IMR-90 (cell line): ENCODE results near the gene LRRN2. TPM values are rescaled to one million over a fixed set of nuclear protein-coding genes. Genes with fewer than 3 reads are reported as not detected.

Source experiments
- ATAC-seq: fragments of 200-7000 bp; cut with Tn5 transposase; 2 replicates; pipeline ENCODE4 v1.9.1; 2020; ENCODE audit warnings: low read depth, mild to moderate bottlenecking, moderate library complexity
- BruUV-seq: library from RNA; stranded (reverse); fragments of 400-500 nt; replicated peaks from 2 replicates; lab custom pipeline; 2021; lab: Mats Ljungman, UMichigan
- CTCF ChIA-PET: fragments of 300-600 bp; formaldehyde crosslinking; extraction: SDS; loops from one replicate; lab custom pipeline; 2021; ENCODE audit warnings: antibody characterized with exemption; lab: Yijun Ruan, JAX
- POLR2A ChIA-PET: fragments of 300-600 bp; sonication (Branson Sonifier 250); formaldehyde crosslinking; loops from one replicate; lab custom pipeline; 2022; ENCODE audit warnings: antibody characterized with exemption; ENCODE audit not compliant: unreplicated experiment; lab: Charles Lee
- DNase-seq: peaks from one replicate; pipeline ENCODE4 v3.0.0; 2013
- H2AFZ ChIP-seq: replicated peaks from 2 replicates; pipeline ENCODE3; 2013; ENCODE audit warnings: low read length, mild to moderate bottlenecking; ENCODE audit not compliant: poor library complexity
- H2AK5ac ChIP-seq: 2 replicates; pipeline ENCODE4 v1.6.1; 2013; ENCODE audit warnings: low read depth, low read length, inconsistent platforms
- H2AK9ac ChIP-seq: replicated peaks from 2 replicates; pipeline ENCODE3; 2013; ENCODE audit warnings: mild to moderate bottlenecking, low read depth, low read length, moderate library complexity; ENCODE audit not compliant: poor library complexity
- H2BK120ac ChIP-seq: 2 replicates; pipeline ENCODE4 v1.6.1; 2013; ENCODE audit warnings: low read depth, low read length, inconsistent platforms
- H2BK15ac ChIP-seq: 3 replicates; pipeline ENCODE4 v1.6.1; 2013; ENCODE audit warnings: low read depth, low read length, inconsistent platforms
- H2BK20ac ChIP-seq: 2 replicates; pipeline ENCODE4 v1.6.1; 2013; ENCODE audit warnings: low read depth, mild to moderate bottlenecking, inconsistent platforms, low read length, moderate library complexity
- H2BK5ac ChIP-seq: 2 replicates; pipeline ENCODE4 v1.6.1; 2013; ENCODE audit warnings: mild to moderate bottlenecking, low read depth, low read length, inconsistent platforms; ENCODE audit not compliant: poor library complexity, severe bottlenecking
- H3K14ac ChIP-seq: replicated peaks from 2 replicates; pipeline ENCODE4 v1.6.1; 2013; ENCODE audit warnings: low read depth, low read length, inconsistent platforms
- H3K18ac ChIP-seq: 2 replicates; pipeline ENCODE4 v1.6.1; 2013; ENCODE audit warnings: low read depth, low read length, control low read depth
- H3K23ac ChIP-seq: 2 replicates; pipeline ENCODE4 v1.6.1; 2013; ENCODE audit warnings: low read depth, low read length, inconsistent platforms
- H3K27ac ChIP-seq: 2 replicates; pipeline ENCODE4 v1.5.1; 2013; ENCODE audit warnings: mild to moderate bottlenecking, control low read depth, low read length; ENCODE audit not compliant: insufficient read depth
- H3K27me3 ChIP-seq: 2 replicates; pipeline ENCODE4 v1.6.1; 2013; ENCODE audit warnings: low read length; ENCODE audit not compliant: control insufficient read depth, insufficient read depth
- H3K36me3 ChIP-seq: 2 replicates; pipeline ENCODE4 v1.6.1; 2013; ENCODE audit warnings: low read length, mixed read lengths; ENCODE audit not compliant: control insufficient read depth, insufficient read depth
- H3K4ac ChIP-seq: 2 replicates; pipeline ENCODE4 v1.6.1; 2013; ENCODE audit warnings: low read depth, low read length, inconsistent platforms
- H3K4me1 ChIP-seq: 2 replicates; pipeline ENCODE4 v1.6.1; 2013; ENCODE audit warnings: low read length, mixed read lengths; ENCODE audit not compliant: control insufficient read depth, insufficient read depth
- H3K4me2 ChIP-seq: 2 replicates; pipeline ENCODE4 v1.6.1; 2013; ENCODE audit warnings: low read depth, mild to moderate bottlenecking, control low read depth, low read length, moderate library complexity
- H3K4me3 ChIP-seq: 2 replicates; pipeline ENCODE4 v1.5.1; 2013; ENCODE audit warnings: low read depth, mild to moderate bottlenecking, control low read depth, low read length, moderate library complexity; ENCODE audit not compliant: insufficient read depth
- H3K56ac ChIP-seq: 2 replicates; pipeline ENCODE4 v1.6.1; 2013; ENCODE audit warnings: low read length, inconsistent platforms; ENCODE audit not compliant: insufficient read depth; ENCODE audit errors: extremely low read depth
- H3K79me1 ChIP-seq, 2 experiments: 2 replicates each; pipeline ENCODE4 v1.6.1; 2013; ENCODE audit warnings: low read length in 2 of 2, inconsistent platforms in 1 of 2, low read depth in 1 of 2
- H3K9ac ChIP-seq: 2 replicates; pipeline ENCODE4 v1.6.1; 2013; ENCODE audit warnings: low read depth, low read length, control low read depth
- H3K9me1 ChIP-seq: 2 replicates; pipeline ENCODE4 v1.6.1; 2013; ENCODE audit warnings: low read length, inconsistent platforms; ENCODE audit not compliant: insufficient read depth
- H3K9me3 ChIP-seq: 2 replicates; pipeline ENCODE4 v1.6.1; 2013; ENCODE audit warnings: low read length; ENCODE audit not compliant: control insufficient read depth, insufficient read depth
- H4K20me1 ChIP-seq: 2 replicates; pipeline ENCODE4 v1.6.1; 2013; ENCODE audit warnings: low read length, inconsistent platforms; ENCODE audit not compliant: insufficient read depth
- H4K5ac ChIP-seq: 2 replicates; pipeline ENCODE4 v1.6.1; 2013; ENCODE audit warnings: mild to moderate bottlenecking, low read depth, low read length, control low read depth
- H4K8ac ChIP-seq, 2 experiments: 2 replicates each; pipeline ENCODE4 v1.6.1; 2013; ENCODE audit warnings: low read depth in 2 of 2, low read length in 2 of 2, control low read depth in 1 of 2, inconsistent platforms in 1 of 2
- H4K91ac ChIP-seq: 2 replicates; pipeline ENCODE4 v1.6.1; 2013; ENCODE audit warnings: low read depth, low read length, inconsistent platforms; ENCODE audit not compliant: insufficient read depth
- ELK1 ChIP-seq: fragments of 150-350 bp; IDR thresholded peaks from 2 replicates; pipeline ENCODE4 v1.6.1; 2016; ENCODE audit warnings: low read depth, mild to moderate bottlenecking, low read length, moderate library complexity, borderline replicate concordance
- MAFK ChIP-seq: IDR thresholded peaks from 2 replicates; pipeline ENCODE4 v1.6.1; 2012; ENCODE audit warnings: low read depth, low read length, improper control_type of control experiment
- NFE2L2 ChIP-seq: fragments of 150-350 bp; IDR thresholded peaks from 2 replicates; pipeline ENCODE4 v1.6.1; 2016; ENCODE audit warnings: low read depth, mild to moderate bottlenecking, low read length
- POLR2A ChIP-seq: IDR thresholded peaks from 2 replicates; pipeline ENCODE4 v1.6.1; 2012; ENCODE audit warnings: mild to moderate bottlenecking, low read depth, low read length
- RCOR1 ChIP-seq: IDR thresholded peaks from 2 replicates; pipeline ENCODE4 v1.6.1; 2012; ENCODE audit warnings: mild to moderate bottlenecking, low read length, improper control_type of control experiment; ENCODE audit not compliant: insufficient replicate concordance
- SMC3 ChIP-seq: fragments of 150-350 bp; IDR thresholded peaks from 2 replicates; pipeline ENCODE4 v1.6.1; 2016; ENCODE audit warnings: low read depth, mild to moderate bottlenecking, antibody characterized with exemption, low read length, moderate library complexity
- WGBS, 2 experiments: methylation state at CpG; one replicate each; pipeline versions ENCODE4 v1.1.5 to v1.1.7; 2013; ENCODE audit warnings: missing lambda C conversion rate in 2 of 2; ENCODE audit not compliant: insufficient read length in 1 of 2; ENCODE audit errors: extremely low coverage in 2 of 2; 5-methylcytosine and 5-hydroxymethylcytosine counted together
- dilution Hi-C: fragments of 300-500 bp; cut with HindIII; formaldehyde crosslinking; loops from one replicate; pipeline ENCODE4 v1.14.3; 2018; ENCODE audit warnings: low sequenced_read_pairs; ENCODE audit not compliant: unreplicated experiment
- in situ Hi-C: fragments of 300-500 bp; cut with MboI; formaldehyde crosslinking; loops from 3 replicates; pipeline ENCODE4 v1.14.3; 2019; ENCODE audit warnings: low sequenced_read_pairs, inconsistent platforms, mixed read lengths
- intact Hi-C: fragments of 100-400 bp; cut with micrococcal nuclease; formaldehyde crosslinking; loops from 2 replicates; pipeline ENCODE4 v1.10.0; 2022
- polyA plus RNA-seq, 3 experiments: library from polyadenylated mRNA; depleted of rRNA; stranded (reverse); fragments of >200 nt; gene quantifications; 2 replicates each; pipeline ENCODE4 v1.2.3, GENCODE V29; 2012; ENCODE audit warnings: low replicate concordance in 1 of 3
- total RNA-seq: library from RNA; depleted of rRNA; stranded (reverse); fragments of >200 nt; gene quantifications from 2 replicates; pipeline ENCODE4 v1.2.3, GENCODE V29; 2012

The LRRN2 gene
- total and polyA plus RNA-seq, 2 of the 4 experiments (the other 2 are of a cell fraction) = not detected

DNA sequence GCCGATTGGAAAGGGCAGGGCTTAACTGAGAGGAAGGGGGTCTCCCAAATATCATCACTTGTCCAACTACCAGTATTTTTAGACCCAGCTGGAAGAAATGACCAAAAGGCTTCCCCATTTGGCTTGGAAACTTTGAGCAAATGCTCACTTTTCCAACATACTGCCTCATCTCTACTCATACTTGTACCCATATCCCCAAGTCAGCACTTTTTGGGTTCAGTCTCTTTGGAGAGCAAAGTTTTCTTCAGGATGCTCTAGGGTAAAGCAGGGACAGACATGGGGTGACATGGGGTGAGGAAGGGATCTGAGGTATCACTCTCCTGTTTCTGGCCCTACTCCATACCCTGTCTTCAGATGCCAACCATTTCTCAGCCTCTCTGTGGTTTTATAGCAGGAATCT is 27.2 kb downstream of the LRRN2 start:
- dilution Hi-C loops = no loop called here
- H3K4me3 ChIP-seq = no peak overlapping the region
- H2BK120ac ChIP-seq = no peak overlapping the region
- no peak for DNase-seq
- H2AK5ac ChIP-seq = no peak overlapping the region
- H3K36me3 ChIP-seq = no peaks in the 10 kb centered on the region
- H3K4me1 ChIP-seq = no peaks in the 10 kb centered on the region
- no peak overlapping the region for H3K56ac ChIP-seq
- no peaks in the 10 kb centered on the region for H3K9me1 ChIP-seq
- no peak overlapping the region for H3K4ac ChIP-seq
- intact Hi-C loops = no loop called here
- H3K27me3 ChIP-seq = peaks cover 16% of the 10 kb centered on the region
- TF ChIP-seq ELK1 (no peak), RCOR1 (no peak), MAFK (peak; percentile 77), NFE2L2 (no peak), SMC3 (no peak), POLR2A (no peak)
- no CpG with 5 or more reads among the region's 1 CpG for WGBS, 2 experiments
- H4K5ac ChIP-seq = no peak overlapping the region
- no peak overlapping the region for H3K27ac ChIP-seq
- H3K9me3 ChIP-seq = no peaks in the 10 kb centered on the region
- no peak overlapping the region for H4K8ac ChIP-seq
- in situ Hi-C loops = no loop called here
- ChIA-PET CTCF (no interaction called here), POLR2A (no interaction called here)
- no peak overlapping the region for H3K14ac ChIP-seq
- H2BK5ac ChIP-seq = no peak overlapping the region
- H3K18ac ChIP-seq = no peak overlapping the region
- no peak overlapping the region for H3K4me2 ChIP-seq
- no peak overlapping the region for H3K9ac ChIP-seq
- ATAC-seq = no peak
- H2BK15ac ChIP-seq = no peak overlapping the region
- no peaks in the 10 kb centered on the region for H3K79me1 ChIP-seq
- H2AFZ ChIP-seq = no peak overlapping the region
- H3K23ac ChIP-seq = no peak overlapping the region
- no peak overlapping the region for H2AK9ac ChIP-seq
- H4K91ac ChIP-seq = no peak overlapping the region
- H4K20me1 ChIP-seq = no peaks in the 10 kb centered on the region
- H2BK20ac ChIP-seq = no peak overlapping the region
- BruUV-seq = no TSS peak
